ENCODE measurements around the gene LTK.

GRCh38 chr15:41556677-41557076 lies 43.0 kb upstream of the LTK start:
- TF ChIP-seq CTCF (conservative IDR thresholded peaks at IDR 0.05; ENCODE audit: low read depth, low read length) (no peak), RFX5 (IDR thresholded peaks at IDR 0.05; ENCODE audit: low read depth, low read length) (no peak), POLR2A (IDR thresholded peaks at IDR 0.05; ENCODE audit: low read depth, low read length) (no peak), ELK1 (IDR thresholded peaks at IDR 0.05; ENCODE audit: borderline replicate concordance, low read depth, low read length) (no peak), RAD21 (IDR thresholded peaks at IDR 0.05; ENCODE audit: low read length) (no peak), CEBPB (IDR thresholded peaks at IDR 0.05; ENCODE audit: low read depth, low read length) (no peak), RCOR1 (IDR thresholded peaks at IDR 0.05; ENCODE audit: insufficient replicate concordance, low read length) (no peak)

All from IMR-90 (cell line).